ENCODE measurements around the gene PPP1R9B.

PPP1R9B gene

GRCh38 chr17:50173335-50173941 lies 23.0 kb upstream of the PPP1R9B start:
- DNase-seq, result peak; percentile 62

- no peak for DNase-seq
Observed at GRCh38 chr17:50172936-50173334, 22.5 kb upstream of the PPP1R9B start.

GRCh38 chr17:50172130-50172529 lies 21.7 kb upstream of the PPP1R9B start:
- no peak for DNase-seq

GRCh38 chr17:50171371-50172071 lies 21.0 kb upstream of the PPP1R9B start:
- no peak for DNase-seq

- no peak for DNase-seq
Observed at GRCh38 chr17:50170662-50171370, 20.3 kb upstream of the PPP1R9B start.

- no peak for DNase-seq
Observed at GRCh38 chr17:50169881-50170459, 19.5 kb upstream of the PPP1R9B start.

- peak; percentile 55 for DNase-seq
Observed at GRCh38 chr17:50169121-50169764, 18.8 kb upstream of the PPP1R9B start.

GRCh38 chr17:50168319-50168718 lies 17.8 kb upstream of the PPP1R9B start:
- DNase-seq, result no peak

- DNase-seq, result no peak
Observed at GRCh38 chr17:50167371-50167770, 16.9 kb upstream of the PPP1R9B start.

- DNase-seq, result no peak
Observed at GRCh38 chr17:50166518-50167181, 16.2 kb upstream of the PPP1R9B start.

- no peak for DNase-seq
Observed at GRCh38 chr17:50165867-50166517, 15.5 kb upstream of the PPP1R9B start, which contains the start of gene SGCA. TSS of gene SGCA (plus strand) at chr17:50166005. CDS start at chr17:50166041, 36 bp downstream.

- DNase-seq, result no peak
Observed at GRCh38 chr17:50165466-50165865, 15.0 kb upstream of the PPP1R9B start.

- DNase-seq, result no peak
Observed at GRCh38 chr17:50165066-50165465, 14.6 kb upstream of the PPP1R9B start.

GRCh38 chr17:50164697-50164988 lies 14.2 kb upstream of the PPP1R9B start:
- DNase-seq, result no peak

- DNase-seq, result no peak
Observed at GRCh38 chr17:50163843-50164696, 13.6 kb upstream of the PPP1R9B start.

GRCh38 chr17:50162466-50163254 lies 12.2 kb upstream of the PPP1R9B start:
- no peak for DNase-seq

- DNase-seq, result no peak
Observed at GRCh38 chr17:50161911-50162288, 11.4 kb upstream of the PPP1R9B start.

- peak; percentile 84 for DNase-seq
Observed at GRCh38 chr17:50161023-50161910, 10.8 kb upstream of the PPP1R9B start.

GRCh38 chr17:50157891-50158290 lies 7.4 kb upstream of the PPP1R9B start:
- no peak for DNase-seq
